Common myeloid progenitor, CD34-positive (primary cell): ENCODE measurements around the gene HMGA1.

Source experiments
- CTCF ChIA-PET: fragments of 350-600 bp; sonication (Branson Sonifier 250); formaldehyde crosslinking; loops from one replicate; lab custom pipeline; 2021; ENCODE audit warnings: antibody characterized with exemption; lab: Charles Lee
- POLR2A ChIA-PET: fragments of 350-600 bp; sonication (Branson Sonifier 250); formaldehyde crosslinking; loops from one replicate; lab custom pipeline; 2021; ENCODE audit warnings: antibody characterized with exemption; lab: Charles Lee
- DNase-seq, 3 donors: peaks; one replicate each; pipeline versions ENCODE4 v3.0.0 to v3.0.0-alpha.2; 2013
- H3K27ac ChIP-seq, 2 experiments: 1 replicate in 1 of 2; 2 replicates in 1 of 2; pipeline ENCODE4 v1.7.0; 2013; ENCODE audit warnings: inconsistent platforms in 2 of 2, low read length in 2 of 2, mild to moderate bottlenecking in 2 of 2, low read depth in 1 of 2, moderate library complexity in 1 of 2; ENCODE audit not compliant: severe bottlenecking in 2 of 2, insufficient read depth in 1 of 2, poor library complexity in 1 of 2
- H3K27me3 ChIP-seq, 5 experiments: replicated peaks in 2 of 5; 1 replicate in 3 of 5; 2 replicates in 2 of 5; pipeline versions ENCODE4 v1.6.1 to v1.7.0; 2013; ENCODE audit warnings: low read length in 4 of 5, mild to moderate bottlenecking in 2 of 5, moderate library complexity in 2 of 5, inconsistent platforms in 1 of 5; ENCODE audit not compliant: insufficient read depth in 5 of 5, control insufficient read depth in 4 of 5
- H3K36me3 ChIP-seq, 4 experiments: 1 replicate in 2 of 4; 2 replicates in 2 of 4; pipeline versions ENCODE4 v1.6.1 to v1.7.0; 2013; ENCODE audit warnings: low read length in 3 of 4, control low read depth in 1 of 4, mild to moderate bottlenecking in 1 of 4; ENCODE audit not compliant: control insufficient read depth in 4 of 4, insufficient read depth in 4 of 4
- H3K4me1 ChIP-seq, 4 experiments: 1 replicate in 3 of 4; 2 replicates in 1 of 4; pipeline versions ENCODE4 v1.6.1 to v1.7.1; 2013; ENCODE audit warnings: low read length in 3 of 4, mild to moderate bottlenecking in 3 of 4, control low read depth in 1 of 4, inconsistent platforms in 1 of 4, moderate library complexity in 1 of 4; ENCODE audit not compliant: control insufficient read depth in 4 of 4, insufficient read depth in 4 of 4; ENCODE audit errors: control extremely low read depth in 1 of 4
- H3K4me3 ChIP-seq, 7 experiments: 1 replicate in 4 of 7; 2 replicates in 3 of 7; pipeline versions ENCODE4 v1.5.1 to v1.7.0; 2013; ENCODE audit warnings: mild to moderate bottlenecking in 7 of 7, low read length in 6 of 7, moderate library complexity in 6 of 7, inconsistent platforms in 2 of 7, low read depth in 2 of 7, control low read depth in 1 of 7; ENCODE audit not compliant: insufficient read depth in 4 of 7, control insufficient read depth in 1 of 7; ENCODE audit errors: extremely low read depth in 1 of 7
- H3K9me3 ChIP-seq, 5 experiments: 1 replicate in 4 of 5; 2 replicates in 1 of 5; pipeline versions ENCODE4 v1.6.1 to v1.7.1; 2013; ENCODE audit warnings: low read length in 4 of 5, mild to moderate bottlenecking in 2 of 5, inconsistent platforms in 1 of 5, low read depth in 1 of 5, moderate library complexity in 1 of 5; ENCODE audit not compliant: control insufficient read depth in 4 of 5, insufficient read depth in 2 of 5; ENCODE audit errors: control extremely low read depth in 1 of 5
- WGBS: methylation state at CpG from one replicate; pipeline ENCODE4 v1.1.5; 2013; ENCODE audit not compliant: insufficient coverage; 5-methylcytosine and 5-hydroxymethylcytosine counted together

HMGA1 gene

GRCh38 chr6:34276881-34277762 lies 40.4 kb downstream of the HMGA1 start:
- H3K27ac ChIP-seq = no peak overlapping the region
- no peak for DNase-seq
- no peaks in the 10 kb centered on the region for H3K27me3 ChIP-seq
- WGBS = 89% methylated on average over 7 of the region's 10 CpGs
- H3K4me1 ChIP-seq = peaks cover 8 to 49% (median 37%) of the 10 kb centered on the region in 4 experiments
- H3K36me3 ChIP-seq = peaks cover 3 to 39% (median 16%) of the 10 kb centered on the region in 4 experiments
- H3K4me3 ChIP-seq = no peak overlapping the region
- H3K9me3 ChIP-seq = no peaks in the 10 kb centered on the region
- ChIA-PET CTCF (interaction anchor here (1.4 kb wide), 2 partner anchors 28 to 137 kb away, joined by 4 to 7 read pairs; no protein-coding TSS in a partner anchor), POLR2A (interaction anchor here (0.9 kb wide), 1 partner anchor 13 kb away, joined by 3 read pairs; no protein-coding TSS in a partner anchor)

GRCh38 chr6:34277763-34278112 lies 41.1 kb downstream of the HMGA1 start:
- H3K9me3 ChIP-seq = no peaks in the 10 kb centered on the region
- H3K27me3 ChIP-seq = no peaks in the 10 kb centered on the region
- no peak overlapping the region for H3K27ac ChIP-seq
- peaks cover 3 to 44% (median 16%) of the 10 kb centered on the region in 4 experiments for H3K36me3 ChIP-seq
- no peak for DNase-seq
- CTCF ChIA-PET = interaction anchor here (1.4 kb wide), 1 partner anchor 28 kb away, joined by 4 read pairs; no protein-coding TSS in a partner anchor
- WGBS = 92% methylated on average over 4 of the region's 4 CpGs
- POLR2A ChIA-PET = no interaction called here
- H3K4me3 ChIP-seq = no peak overlapping the region
- peaks cover 10 to 49% (median 37%) of the 10 kb centered on the region in 4 experiments for H3K4me1 ChIP-seq

- no peak for DNase-seq
- Histone ChIP-seq H3K36me3 (peaks cover 3 to 48% (median 16%) of the 10 kb centered on the region in 4 experiments), H3K4me1 (peaks cover 7 to 50% (median 36%) of the 10 kb centered on the region in 4 experiments), H3K27ac (no peak overlapping the region), H3K9me3 (no peaks in the 10 kb centered on the region), H3K4me3 (no peak overlapping the region), H3K27me3 (no peaks in the 10 kb centered on the region)
- WGBS = 96% methylated on average over 5 of the region's 5 CpGs
- ChIA-PET POLR2A (no interaction called here), CTCF (interaction anchor here (2.4 kb wide), 1 partner anchor 29 kb away, joined by 6 read pairs; no protein-coding TSS in a partner anchor)
Measured at GRCh38 chr6:34278833-34279232, 42.2 kb downstream of the HMGA1 start.

GRCh38 chr6:34280216-34280615 lies 43.5 kb downstream of the HMGA1 start:
- CTCF ChIA-PET = interaction anchor here (0.8 to 2.4 kb wide), 4 partner anchors 16 to 53 kb away, joined by 3 to 6 read pairs (median 3); no protein-coding TSS in a partner anchor
- H3K27ac ChIP-seq = no peak overlapping the region

GRCh38 chr6:34281702-34282334 lies 45.1 kb downstream of the HMGA1 start:
- Histone ChIP-seq H3K27ac (peak overlapping the region in 1 of 2 experiments; percentile 52), H3K4me1 (peaks cover 26 to 58% (median 49%) of the 10 kb centered on the region in 4 experiments), H3K9me3 (no peaks in the 10 kb centered on the region), H3K36me3 (peaks cover 3 to 49% (median 16%) of the 10 kb centered on the region in 4 experiments), H3K27me3 (no peaks in the 10 kb centered on the region), H3K4me3 (no peak overlapping the region)
- WGBS = 78% methylated on average over 3 of the region's 6 CpGs
- POLR2A ChIA-PET = interaction anchor here (0.9 to 1.1 kb wide), 2 partner anchors 29 to 86 kb away, joined by 3 to 8 read pairs; no protein-coding TSS in a partner anchor
- DNase-seq = no peak
- CTCF ChIA-PET = interaction anchor here (0.9 to 1.7 kb wide), 5 partner anchors 12 to 81 kb away, joined by 3 to 5 read pairs (median 3); no protein-coding TSS in a partner anchor

More at GRCh38 chr6:34280216-34280615, 43.5 kb downstream of the HMGA1 start:
- no peak for DNase-seq
- Histone ChIP-seq H3K4me3 (no peak overlapping the region), H3K36me3 (peaks cover 3 to 49% (median 16%) of the 10 kb centered on the region in 4 experiments), H3K9me3 (no peaks in the 10 kb centered on the region), H3K27me3 (no peaks in the 10 kb centered on the region), H3K4me1 (peaks cover 16 to 53% (median 42%) of the 10 kb centered on the region in 4 experiments)
- WGBS = 96% methylated on average over 4 of the region's 4 CpGs
- POLR2A ChIA-PET = interaction anchor here (0.6 kb wide), 1 partner anchor 209 kb away, joined by 6 read pairs; no protein-coding TSS in a partner anchor

- Histone ChIP-seq H3K4me3 (peak overlapping the region in 3 of 7 experiments; percentile 9 to 53 (median 29)), H3K4me1 (peaks cover 44 to 79% (median 69%) of the 10 kb centered on the region in 4 experiments), H3K9me3 (no peaks in the 10 kb centered on the region), H3K27me3 (no peaks in the 10 kb centered on the region), H3K36me3 (peaks cover 2 to 47% (median 10%) of the 10 kb centered on the region in 4 experiments), H3K27ac (peak overlapping the region in 1 of 2 experiments; percentile 49)
- WGBS = 7% methylated on average over 3 of the region's 4 CpGs
- ChIA-PET CTCF (interaction anchor here (0.6 to 2.3 kb wide), 4 partner anchors 11 to 470 kb away, joined by 3 to 8 read pairs (median 6); no protein-coding TSS in a partner anchor), POLR2A (interaction anchor here (0.8 to 1.1 kb wide), 2 partner anchors 10 to 31 kb away, joined by 3 to 4 read pairs; no protein-coding TSS in a partner anchor)
- peak; percentile 61 to 93 (median 92) for DNase-seq
Measured at GRCh38 chr6:34284563-34285447, 48.1 kb downstream of the HMGA1 start.
